Fibroblast of lung (primary cell): ENCODE data around the gene TSACC. TPM values are rescaled to one million over a fixed set of nuclear protein-coding genes. Genes with fewer than 3 reads are reported as not detected.

Source experiments
- DNase-seq, 2 donors: peaks; one replicate each; pipeline versions ENCODE4 v3.0.0 to v3.0.0-alpha.2; 2010; ENCODE audit warnings: low read depth in 2 of 2
- H2AFZ ChIP-seq: 2 replicates; pipeline ENCODE4 v1.5.1; 2012; ENCODE audit warnings: low read length, control low read depth, inconsistent platforms
- H3K27ac ChIP-seq: 2 replicates; pipeline ENCODE4 v1.5.1; 2011; ENCODE audit warnings: low read length, control low read depth; ENCODE audit not compliant: insufficient read depth
- H3K27me3 ChIP-seq: 2 replicates; pipeline ENCODE4 v1.5.1; 2011; ENCODE audit warnings: mild to moderate bottlenecking, low read length; ENCODE audit not compliant: control insufficient read depth, insufficient read depth
- H3K36me3 ChIP-seq: 2 replicates; pipeline ENCODE4 v1.5.1; 2011; ENCODE audit warnings: low read length; ENCODE audit not compliant: control insufficient read depth, insufficient read depth
- H3K4me1 ChIP-seq: 2 replicates; pipeline ENCODE4 v1.5.1; 2011; ENCODE audit warnings: low read length; ENCODE audit not compliant: control insufficient read depth, insufficient read depth; ENCODE audit errors: extremely low read depth
- H3K4me2 ChIP-seq: 2 replicates; pipeline ENCODE4 v1.5.1; 2011; ENCODE audit warnings: low read length, control low read depth; ENCODE audit not compliant: insufficient read depth; ENCODE audit errors: extremely low read depth
- H3K4me3 ChIP-seq, 4 experiments: fragments of 200-600 bp in 1 of 4; sonication (generic) in 1 of 4; replicated peaks in 1 of 4; 2 replicates each; pipeline ENCODE4 v1.5.1; 2011 to 2016; ENCODE audit warnings: low read length in 4 of 4, low read depth in 3 of 4, mild to moderate bottlenecking in 3 of 4, control low read depth in 2 of 4, inconsistent platforms in 1 of 4, mixed read lengths in 1 of 4; ENCODE audit not compliant: insufficient read depth in 1 of 4; ENCODE audit errors: control extremely low read depth in 1 of 4
- H3K79me2 ChIP-seq: 2 replicates; pipeline ENCODE4 v1.5.1; 2012; ENCODE audit warnings: mild to moderate bottlenecking, low read length, inconsistent platforms; ENCODE audit not compliant: control insufficient read depth, insufficient read depth
- H3K9ac ChIP-seq: 2 replicates; pipeline ENCODE4 v1.5.1; 2011; ENCODE audit warnings: mild to moderate bottlenecking, low read length, control low read depth; ENCODE audit not compliant: insufficient read depth
- H3K9me3 ChIP-seq: 2 replicates; pipeline ENCODE4 v1.5.1; 2012; ENCODE audit warnings: low read depth, low read length; ENCODE audit not compliant: control insufficient read depth, insufficient read depth
- H4K20me1 ChIP-seq: 2 replicates; pipeline ENCODE4 v1.5.1; 2011; ENCODE audit warnings: low read length; ENCODE audit not compliant: control insufficient read depth, insufficient read depth; ENCODE audit errors: extremely low read depth
- CTCF ChIP-seq, 2 donors: IDR thresholded peaks in 1 of 2; conservative IDR thresholded peaks in 1 of 2; 1 replicate in 1 of 2; 2 replicates in 1 of 2; pipeline ENCODE4 v1.5.1; 2011 to 2012; ENCODE audit warnings: low read length in 2 of 2, control low read depth in 1 of 2, inconsistent platforms in 1 of 2, low read depth in 1 of 2, mild to moderate bottlenecking in 1 of 2
- EZH2 ChIP-seq: IDR thresholded peaks from 2 replicates; pipeline ENCODE4 v1.5.1; 2012; ENCODE audit warnings: low read length, control low read depth, mild to moderate bottlenecking; ENCODE audit errors: missing control alignments
- polyA plus RNA-seq, 2 donors: library from polyadenylated mRNA; depleted of rRNA in 1 of 2; stranded (reverse) in 1 of 2; unstranded in 1 of 2; fragments of >200 nt; gene quantifications; 2 replicates each; pipeline ENCODE4 v1.2.1, GENCODE V29; 2011 to 2012; ENCODE audit warnings: missing spikeins in 1 of 2
- total RNA-seq: library from RNA; depleted of rRNA; stranded (reverse); fragments of >200 nt; gene quantifications from 2 replicates; pipeline ENCODE4 v1.2.1, GENCODE V29; 2014

Gene TSACC
- total and polyA plus RNA-seq, 2 donors (not counting 1 experiment from before 2014, with no cell fraction given): 0.50 to 0.54 TPM

DNA sequence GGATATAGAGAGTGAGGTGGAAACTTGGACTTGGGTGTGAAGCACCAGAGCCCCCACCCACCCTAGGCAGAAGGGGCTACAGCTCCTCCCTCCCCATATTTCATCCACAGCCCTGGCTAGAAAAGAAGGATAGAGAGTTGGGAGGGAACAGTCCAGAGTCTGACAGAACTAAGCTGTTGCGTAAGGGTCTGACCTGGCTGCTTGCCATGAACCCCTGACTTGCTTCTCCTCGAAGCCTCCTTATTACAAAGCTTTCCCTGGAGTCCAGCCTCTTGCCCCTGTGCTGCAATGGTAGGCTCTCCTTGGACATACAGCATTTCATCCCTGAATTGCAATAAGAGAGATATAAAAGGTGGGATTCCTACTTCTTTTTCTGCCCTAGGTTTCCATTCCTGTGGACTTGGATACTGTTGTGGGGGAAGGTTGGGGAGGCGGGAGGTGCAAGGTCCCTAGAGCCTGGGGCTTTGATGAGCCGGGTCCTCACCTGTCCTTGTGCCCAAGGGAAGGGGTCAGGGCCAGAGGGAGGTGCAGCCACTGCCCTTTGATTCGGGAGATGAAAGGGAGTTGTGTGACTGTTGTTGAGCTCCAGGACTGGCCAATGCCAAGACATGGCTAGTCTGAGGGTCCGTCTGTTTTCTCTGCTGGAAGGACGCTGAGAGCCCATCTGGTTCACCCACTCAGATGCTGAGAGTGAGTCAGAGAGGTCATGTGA is 33.4 kb downstream of the TSACC start:
- Histone ChIP-seq H3K36me3 (no peaks in the 10 kb centered on the region), H2AFZ (no peak overlapping the region), H3K9me3 (no peaks in the 10 kb centered on the region), H3K4me1 (no peaks in the 10 kb centered on the region), H3K4me3 (no peak overlapping the region), H4K20me1 (no peaks in the 10 kb centered on the region), H3K79me2 (no peaks in the 10 kb centered on the region), H3K27me3 (peaks cover 32% of the 10 kb centered on the region), H3K4me2 (no peak overlapping the region), H3K27ac (no peak overlapping the region), H3K9ac (no peak overlapping the region)
- TF ChIP-seq EZH2 (no peak), CTCF (conservative IDR thresholded peaks at IDR 0.05 in 1 of 2, IDR thresholded peaks at IDR 0.05 in 1 of 2; ENCODE audit: low read depth in 1 of 2, low read length in 2 of 2) (no peak)
- DNase-seq: peak; percentile 54 to 78

GRCh38 chr1:156372265-156372586 is 33.9 kb downstream of the TSACC start:
- H3K9me3 ChIP-seq: no peaks in the 10 kb centered on the region
- H2AFZ ChIP-seq: no peak overlapping the region
- no peaks in the 10 kb centered on the region for H4K20me1 ChIP-seq
- H3K4me2 ChIP-seq: no peak overlapping the region
- no peak overlapping the region for H3K27ac ChIP-seq
- no peaks in the 10 kb centered on the region for H3K4me1 ChIP-seq
- H3K4me3 ChIP-seq: no peak overlapping the region
- no peaks in the 10 kb centered on the region for H3K79me2 ChIP-seq
- no peak for DNase-seq
- H3K27me3 ChIP-seq: peaks cover 27% of the 10 kb centered on the region
- no peak overlapping the region for H3K9ac ChIP-seq
- TF ChIP-seq CTCF (conservative IDR thresholded peaks at IDR 0.05 in 1 of 2, IDR thresholded peaks at IDR 0.05 in 1 of 2; ENCODE audit: low read depth in 1 of 2, low read length in 2 of 2) (no peak), EZH2 (no peak)
- no peaks in the 10 kb centered on the region for H3K36me3 ChIP-seq

DNA sequence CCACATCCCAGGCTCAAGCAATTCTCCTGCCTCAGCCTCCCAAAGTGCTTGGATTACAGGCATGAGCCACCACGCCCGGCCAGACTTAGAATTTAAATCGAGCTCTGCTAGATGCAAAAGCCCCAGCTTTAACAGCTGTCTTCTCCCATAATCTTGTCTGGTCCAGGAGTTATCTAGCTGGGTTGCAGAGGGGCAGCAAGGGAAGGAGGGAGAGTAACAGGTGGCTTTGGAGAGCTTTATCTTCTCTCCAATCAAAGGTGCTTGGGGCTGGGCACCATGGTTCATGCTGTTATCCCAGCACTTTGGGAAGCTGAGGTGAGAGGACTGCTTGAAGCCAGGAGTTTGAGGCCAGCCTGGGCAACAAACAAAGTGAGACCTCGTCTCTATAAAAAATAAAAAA is 34.5 kb downstream of the TSACC start:
- H3K9me3 ChIP-seq: no peaks in the 10 kb centered on the region
- no peaks in the 10 kb centered on the region for H3K4me1 ChIP-seq
- H2AFZ ChIP-seq: no peak overlapping the region
- H3K9ac ChIP-seq: no peak overlapping the region
- no peak for DNase-seq
- H3K36me3 ChIP-seq: no peaks in the 10 kb centered on the region
- TF ChIP-seq CTCF (conservative IDR thresholded peaks at IDR 0.05 in 1 of 2, IDR thresholded peaks at IDR 0.05 in 1 of 2; ENCODE audit: low read depth in 1 of 2, low read length in 2 of 2) (no peak), EZH2 (no peak)
- H3K27ac ChIP-seq: no peak overlapping the region
- H4K20me1 ChIP-seq: no peaks in the 10 kb centered on the region
- no peak overlapping the region for H3K4me2 ChIP-seq
- H3K79me2 ChIP-seq: no peaks in the 10 kb centered on the region
- H3K4me3 ChIP-seq: no peak overlapping the region
- H3K27me3 ChIP-seq: peaks cover 21% of the 10 kb centered on the region
